GM12878 (cell line): Measurements from ENCODE around the gene PPP1R26. TPM values are rescaled to one million over a fixed set of nuclear protein-coding genes. Genes with fewer than 3 reads are reported as not detected.
"Not testable (repeated sequence)": the region's sequence is repeated elsewhere in the genome, so short reads cannot be mapped to it uniquely, and the experiment has no call there.

Experiments
- ATAC-seq: fragments of 200-7000 bp; cut with Tn5 transposase; 3 replicates; pipeline ENCODE4 v1.9.1; 2020; ENCODE audit warnings: mild to moderate bottlenecking, moderate library complexity
- BruUV-seq: library from RNA; stranded (reverse); fragments of 400-500 nt; replicated peaks from 2 replicates; lab custom pipeline; 2021; lab: Mats Ljungman, UMichigan
- CTCF ChIA-PET: fragments of 300-600 bp; sonication (Branson Sonifier 250); formaldehyde crosslinking; extraction: SDS; loops from one replicate; lab custom pipeline; 2021; ENCODE audit warnings: inconsistent platforms; lab: Yijun Ruan, JAX
- POLR2A ChIA-PET: fragments of 350-600 bp; formaldehyde crosslinking; extraction: SDS; loops from one replicate; lab custom pipeline; 2021; ENCODE audit warnings: inconsistent platforms; lab: Charles Lee
- RAD21 ChIA-PET: fragments of 300-600 bp; sonication (Branson Sonifier 250); formaldehyde crosslinking; loops from one replicate; lab custom pipeline; 2023; ENCODE audit warnings: antibody characterized with exemption; ENCODE audit not compliant: unreplicated experiment; lab: Charles Lee
- SMC1A ChIA-PET: fragments of 300-600 bp; sonication (Branson Sonifier 250); formaldehyde crosslinking; loops from one replicate; lab custom pipeline; 2023; ENCODE audit not compliant: unreplicated experiment, uncharacterized antibody; lab: Charles Lee
- DNase-seq: peaks from one replicate; pipeline ENCODE4 v3.0.0-alpha.2; 2011; ENCODE audit warnings: low read depth, low spot score
- FAIRE-seq: peaks from 3 replicates; lab custom pipeline; 2011; peaks lifted over from hg19 to GRCh38; lab: Jason Lieb, UNC
- H2AFZ ChIP-seq: 2 replicates; pipeline ENCODE4 v1.6.0; 2011; ENCODE audit warnings: low read depth, low read length, control low read depth; ENCODE audit not compliant: control insufficient read depth
- H3K27ac ChIP-seq: 2 replicates; pipeline ENCODE4 v1.5.1; 2011; ENCODE audit warnings: control low read depth; ENCODE audit not compliant: control insufficient read depth, insufficient read depth
- H3K27me3 ChIP-seq, 2 experiments: replicated peaks in 1 of 2; 2 replicates each; pipeline versions ENCODE4 v1.6.0 to v1.6.1; 2011; ENCODE audit warnings: low read length in 1 of 2; ENCODE audit not compliant: control insufficient read depth in 2 of 2, insufficient read depth in 2 of 2
- H3K36me3 ChIP-seq, 2 experiments: 2 replicates each; pipeline ENCODE4 v1.5.1; 2011; ENCODE audit warnings: low read length in 1 of 2; ENCODE audit not compliant: control insufficient read depth in 2 of 2, insufficient read depth in 2 of 2
- H3K4me1 ChIP-seq: 2 replicates; pipeline ENCODE4 v1.6.1; 2011; ENCODE audit warnings: mild to moderate bottlenecking, low read length, moderate library complexity, mixed read lengths; ENCODE audit not compliant: control insufficient read depth, insufficient read depth
- H3K4me2 ChIP-seq: 2 replicates; pipeline ENCODE4 v1.6.0; 2011; ENCODE audit warnings: control low read depth; ENCODE audit not compliant: control insufficient read depth, insufficient read depth
- H3K4me3 ChIP-seq: fragments of 200-600 bp; sonication (generic); 2 replicates; pipeline ENCODE4 v1.5.1; 2016
- H3K79me2 ChIP-seq: 2 replicates; pipeline ENCODE4 v1.6.0; 2011; ENCODE audit warnings: low read length; ENCODE audit not compliant: control insufficient read depth, insufficient read depth
- H3K9ac ChIP-seq: 2 replicates; pipeline ENCODE4 v1.8.0; 2011; ENCODE audit warnings: low read length, control low read depth, mixed read lengths; ENCODE audit not compliant: control insufficient read depth, insufficient read depth
- H3K9me3 ChIP-seq: replicated peaks from 3 replicates; pipeline ENCODE4 v1.5.1; 2011; ENCODE audit warnings: mild to moderate bottlenecking, low read length; ENCODE audit not compliant: control insufficient read depth, insufficient read depth
- H4K20me1 ChIP-seq: 2 replicates; pipeline ENCODE4 v1.6.0; 2011; ENCODE audit not compliant: control insufficient read depth, insufficient read depth
- BACH1 ChIP-seq: fragments of 450-650 bp; IDR thresholded peaks from 2 replicates; pipeline ENCODE4 v1.6.1; 2017; ENCODE audit warnings: mild to moderate bottlenecking, borderline replicate concordance
- HCFC1 ChIP-seq: fragments of 150-350 bp; IDR thresholded peaks from 2 replicates; pipeline ENCODE4 v1.6.1; 2014; ENCODE audit warnings: low read length
- WGBS: methylation state at CpG from one replicate; pipeline ENCODE4 v1.1.6; 2016; ENCODE audit warnings: low lambda C conversion rate; ENCODE audit not compliant: insufficient replicate concordance, insufficient coverage; ENCODE audit errors: missing lambda C conversion rate; 5-methylcytosine and 5-hydroxymethylcytosine counted together
- in situ Hi-C: fragments of 300-500 bp; cut with MboI; formaldehyde crosslinking; loops from 9 replicates; pipeline ENCODE4 v1.14.3; 2018; ENCODE audit warnings: mixed read lengths
- intact Hi-C: fragments of 100-400 bp; cut with micrococcal nuclease; formaldehyde crosslinking; loops from one replicate; pipeline ENCODE4 v1.14.2; 2022; ENCODE audit not compliant: unreplicated experiment
- polyA plus RNA-seq, 11 experiments: library from polyadenylated mRNA; depleted of rRNA in 4 of 11; unstranded in 6 of 11; stranded (reverse) in 5 of 11; fragments of >200 nt; fragmentation: Nextera tagmentation in 4 of 11; fragmentation: Illumina TruSeq in 1 of 11; extraction: Ambion mirVana in 4 of 11; extraction: Trizol in 1 of 11; gene quantifications; 1 replicate in 1 of 11; 2 replicates in 10 of 11; pipeline versions ENCODE4 v1.2.1 to v1.2.3, GENCODE V29; 2011 to 2016; ENCODE audit warnings: inconsistent platforms in 2 of 11, missing spikeins in 2 of 11, low read depth in 1 of 11
- total RNA-seq, 4 experiments: library from RNA; depleted of rRNA in 3 of 4; stranded (reverse); fragments of >200 nt in 3 of 4; fragmentation: Illumina TruSeq in 1 of 4; extraction: Trizol in 1 of 4; gene quantifications; 2 replicates each; pipeline versions ENCODE4 v1.2.1 to v1.2.3, GENCODE V29; 2013 to 2021

The PPP1R26 gene
- total and polyA plus RNA-seq, 10 of the 15 experiments (the other 5 are each of a cell fraction or from before 2014, with no cell fraction given) = 0.02 to 1.9 (median 0.18) TPM

GRCh38 chr9:135513906-135514305 lies 34.3 kb downstream of the PPP1R26 start:
- ATAC-seq, CTCF ChIA-PET, SMC1A ChIA-PET, H3K27ac ChIP-seq, H3K4me2 ChIP-seq, H3K4me3 ChIP-seq, H3K9me3 ChIP-seq, H3K36me3 ChIP-seq, H3K79me2 ChIP-seq, BruUV-seq, H3K9ac ChIP-seq, H2AFZ ChIP-seq, DNase-seq, POLR2A ChIA-PET, RAD21 ChIA-PET, in situ Hi-C loops, FAIRE-seq, intact Hi-C loops, H3K27me3 ChIP-seq, H4K20me1 ChIP-seq, H3K4me1 ChIP-seq: not testable (repeated sequence)
- WGBS = 52% methylated on average over 9 of the region's 9 CpGs

- H3K27me3 ChIP-seq = no peaks in the 10 kb centered on the region; a peak in 1 of 4 replicates
- RAD21 ChIA-PET = no interaction called here
- no peaks in the 10 kb centered on the region for H3K36me3 ChIP-seq
- H2AFZ ChIP-seq = no peak overlapping the region
- WGBS = 19% methylated on average over 15 of the region's 17 CpGs
- POLR2A ChIA-PET = no interaction called here
- no peaks in the 10 kb centered on the region for H3K79me2 ChIP-seq
- in situ Hi-C loops = no loop called here
- ATAC-seq (no peak), FAIRE-seq (no peak), DNase-seq (no peak)
- H3K4me2 ChIP-seq = no peak overlapping the region
- TF ChIP-seq BACH1 = no peak
- TF ChIP-seq HCFC1 = no peak
- H4K20me1 ChIP-seq = no peaks in the 10 kb centered on the region
- H3K4me1 ChIP-seq = no peaks in the 10 kb centered on the region
- no peaks in the 10 kb centered on the region for H3K9me3 ChIP-seq
- SMC1A ChIA-PET = no interaction called here
- BruUV-seq = no TSS peak
- CTCF ChIA-PET = interaction anchor here (0.6 kb wide), 1 partner anchor 10 kb away, joined by 4 read pairs; no protein-coding TSS in a partner anchor
- no peak overlapping the region for H3K9ac ChIP-seq
- intact Hi-C loops = no loop called here
- H3K27ac ChIP-seq = no peak overlapping the region
- no peak overlapping the region for H3K4me3 ChIP-seq
Observed at GRCh38 chr9:135514342-135515082, 34.9 kb downstream of the PPP1R26 start.
